CD4-positive, alpha-beta T cell treated with Interleukin-21 for 1 hour (primary cell): Measurements from ENCODE around the gene NUDT4B.
"Not testable (repeated sequence)": the region's sequence is repeated elsewhere in the genome, so short reads cannot be mapped to it uniquely, and the experiment has no call there.

Experiments used
- DNase-seq: peaks from one replicate; pipeline ENCODE4 v3.0.0-alpha.2; 2020

Gene NUDT4B

GRCh38 chr1:148748563-148749334 is at the start of gene NUDT4B:
TSS of gene NUDT4B (plus strand) at chr1:148748774. CDS start at chr1:148748953, 179 bp downstream.
- not testable (repeated sequence) for DNase-seq

- DNase-seq = not testable (repeated sequence)
These were observed 49.2 kb upstream of the NUDT4B start for GRCh38 chr1:148699357-148699756.

GRCh38 chr1:148702242-148702641 is 46.3 kb upstream of the NUDT4B start:
- not testable (repeated sequence) for DNase-seq

- not testable (repeated sequence) for DNase-seq
These were observed 44.5 kb upstream of the NUDT4B start for GRCh38 chr1:148703973-148704591.

GRCh38 chr1:148705316-148705948 is 43.1 kb upstream of the NUDT4B start:
- not testable (repeated sequence) for DNase-seq

- DNase-seq = not testable (repeated sequence)
These were observed 39.7 kb upstream of the NUDT4B start for GRCh38 chr1:148708779-148709333.

GRCh38 chr1:148710772-148711523 is 37.6 kb upstream of the NUDT4B start:
- DNase-seq = not testable (repeated sequence)

- not testable (repeated sequence) for DNase-seq
These were observed 36.2 kb upstream of the NUDT4B start for GRCh38 chr1:148712353-148712752.

GRCh38 chr1:148715518-148715917 is 33.1 kb upstream of the NUDT4B start:
- not testable (repeated sequence) for DNase-seq

GRCh38 chr1:148716966-148717520 is 31.5 kb upstream of the NUDT4B start:
- DNase-seq = not testable (repeated sequence)

GRCh38 chr1:148720918-148721317 is 27.7 kb upstream of the NUDT4B start:
- DNase-seq = not testable (repeated sequence)

GRCh38 chr1:148722758-148723157 is 25.8 kb upstream of the NUDT4B start:
- DNase-seq = not testable (repeated sequence)

- DNase-seq = not testable (repeated sequence)
These were observed 25.1 kb upstream of the NUDT4B start for GRCh38 chr1:148723515-148723914.

- not testable (repeated sequence) for DNase-seq
These were observed 23.7 kb upstream of the NUDT4B start for GRCh38 chr1:148724872-148725271.

GRCh38 chr1:148727862-148728261 is 20.7 kb upstream of the NUDT4B start:
- DNase-seq = not testable (repeated sequence)

- not testable (repeated sequence) for DNase-seq
These were observed 19.4 kb upstream of the NUDT4B start for GRCh38 chr1:148729128-148729527.

- not testable (repeated sequence) for DNase-seq
These were observed 19.0 kb upstream of the NUDT4B start for GRCh38 chr1:148729541-148729940.

- DNase-seq = not testable (repeated sequence)
These were observed 16.3 kb upstream of the NUDT4B start for GRCh38 chr1:148732277-148732676.

- DNase-seq = not testable (repeated sequence)
These were observed 14.8 kb upstream of the NUDT4B start for GRCh38 chr1:148733585-148734310.

GRCh38 chr1:148734311-148734662 is 14.3 kb upstream of the NUDT4B start:
- DNase-seq = not testable (repeated sequence)

- DNase-seq = not testable (repeated sequence)
These were observed 13.0 kb upstream of the NUDT4B start for GRCh38 chr1:148735538-148735937.
